HCT116 (cell line): Measurements from ENCODE around the gene DPYD. TPM values are rescaled to one million over a fixed set of nuclear protein-coding genes. Genes with fewer than 3 reads are reported as not detected.

Source experiments
- ATAC-seq: fragments of 200-7000 bp; cut with Tn5 transposase; 2 replicates; pipeline ENCODE4 v1.9.1; 2020; ENCODE audit warnings: mild to moderate bottlenecking, moderate library complexity
- BruUV-seq: library from RNA; stranded (reverse); fragments of 400-500 nt; replicated peaks from 2 replicates; lab custom pipeline; 2021; lab: Mats Ljungman, UMichigan
- CTCF ChIA-PET: fragments of 300-600 bp; sonication (Branson Sonifier 250); formaldehyde crosslinking; loops from one replicate; lab custom pipeline; 2021; ENCODE audit warnings: antibody characterized with exemption; lab: Charles Lee
- POLR2A ChIA-PET: fragments of 300-600, 350-600 bp; sonication (Branson Sonifier 250); formaldehyde crosslinking; loops from one replicate; lab custom pipeline; 2021; ENCODE audit warnings: antibody characterized with exemption; lab: Charles Lee
- RAD21 ChIA-PET, 2 experiments: fragments of 300-600 bp; sonication (Branson Sonifier 250); formaldehyde crosslinking; loops; one replicate each; lab custom pipeline; 2023; ENCODE audit warnings: low total read pairs in 2 of 2; ENCODE audit not compliant: uncharacterized antibody in 2 of 2, unreplicated experiment in 2 of 2, low non-redundant PET in 1 of 2; lab: Charles Lee
- DNase-seq: peaks from one replicate; pipeline ENCODE4 v3.0.0-alpha.2; 2010; ENCODE audit warnings: low read depth, low spot score
- H2AFZ ChIP-seq: fragments of 200-600 bp; shearing (Covaris generic), sonication (generic); 2 replicates; pipeline ENCODE4 v1.6.1; 2017; ENCODE audit warnings: low read depth, mixed run types, mixed read lengths, antibody characterized with exemption, low read length; ENCODE audit not compliant: poor library complexity, severe bottlenecking
- H3K27ac ChIP-seq: 2 replicates; pipeline ENCODE4 v1.5.1; 2012; ENCODE audit warnings: low read depth, low read length
- H3K27me3 ChIP-seq: fragments of 200-600 bp; sonication (generic); 2 replicates; pipeline ENCODE4 v1.6.1; 2016; ENCODE audit warnings: mixed run types, low read length, mixed read lengths; ENCODE audit not compliant: insufficient read depth
- H3K36me3 ChIP-seq, 2 experiments: fragments of 200-500 bp in 1 of 2; fragments of 200-600 bp in 1 of 2; sonication (Bioruptor generic) in 1 of 2; sonication (generic) in 1 of 2; 2 replicates each; pipeline versions ENCODE4 v1.5.1 to v1.6.1; 2014 to 2016; ENCODE audit warnings: low read length in 2 of 2, inconsistent platforms in 1 of 2, mixed read lengths in 1 of 2, mixed run types in 1 of 2; ENCODE audit not compliant: insufficient read depth in 2 of 2, control insufficient read depth in 1 of 2
- H3K4me1 ChIP-seq, 2 experiments: fragments of 200-600 bp in 1 of 2; sonication (generic) in 1 of 2; 2 replicates each; pipeline versions ENCODE4 v1.5.1 to v1.6.1; 2012 to 2017; ENCODE audit warnings: low read length in 2 of 2, inconsistent platforms in 1 of 2, mild to moderate bottlenecking in 1 of 2, mixed read lengths in 1 of 2, mixed run types in 1 of 2, moderate library complexity in 1 of 2; ENCODE audit not compliant: insufficient read depth in 2 of 2, control insufficient read depth in 1 of 2
- H3K4me2 ChIP-seq: fragments of 200-600 bp; sonication (generic); 2 replicates; pipeline ENCODE4 v1.6.1; 2017; ENCODE audit warnings: mixed run types, low read length, mixed read lengths
- H3K4me3 ChIP-seq, 2 experiments: fragments of 200-600 bp in 1 of 2; sonication (generic) in 1 of 2; replicated peaks in 1 of 2; 2 replicates each; pipeline ENCODE4 v1.5.1; 2011 to 2016; ENCODE audit warnings: low read length in 2 of 2, control low read depth in 1 of 2, low read depth in 1 of 2, mild to moderate bottlenecking in 1 of 2, mixed read lengths in 1 of 2, mixed run types in 1 of 2
- H3K79me2 ChIP-seq: fragments of 200-600 bp; sonication (generic); 2 replicates; pipeline ENCODE4 v1.6.1; 2017; ENCODE audit warnings: mild to moderate bottlenecking, mixed run types, low read length, moderate library complexity, mixed read lengths; ENCODE audit not compliant: insufficient read depth
- H3K9ac ChIP-seq: fragments of 200-600 bp; sonication (generic); 2 replicates; pipeline ENCODE4 v1.6.1; 2016; ENCODE audit warnings: low read length, mixed read lengths
- H3K9me2 ChIP-seq: fragments of 200-600 bp; sonication (generic), shearing (Covaris generic); 2 replicates; pipeline ENCODE4 v1.6.1; 2017; ENCODE audit warnings: mixed run types, mild to moderate bottlenecking, moderate library complexity; ENCODE audit not compliant: insufficient read depth
- H3K9me3 ChIP-seq, 2 experiments: fragments of 200-500 bp in 1 of 2; fragments of 200-600 bp in 1 of 2; sonication (Bioruptor generic) in 1 of 2; sonication (generic) in 1 of 2; 2 replicates each; pipeline ENCODE4 v1.6.1; 2014 to 2017; ENCODE audit warnings: low read length in 2 of 2, mixed read lengths in 2 of 2, inconsistent platforms in 1 of 2, low read depth in 1 of 2, mild to moderate bottlenecking in 1 of 2, mixed run types in 1 of 2, moderate library complexity in 1 of 2; ENCODE audit not compliant: control insufficient read depth in 1 of 2, insufficient read depth in 1 of 2
- H4K20me1 ChIP-seq: fragments of 200-600 bp; sonication (generic), shearing (Covaris generic); 2 replicates; pipeline ENCODE4 v1.6.1; 2017; ENCODE audit warnings: mixed run types, mild to moderate bottlenecking, moderate library complexity; ENCODE audit not compliant: insufficient read depth
- CBX3 ChIP-seq: IDR thresholded peaks from 2 replicates; pipeline ENCODE4 v1.6.1; 2012; ENCODE audit warnings: low read depth
- CEBPB ChIP-seq: IDR thresholded peaks from 2 replicates; pipeline ENCODE4 v1.6.1; 2012; ENCODE audit warnings: low read depth
- EGR1 ChIP-seq: IDR thresholded peaks from 2 replicates; pipeline ENCODE4 v1.6.1; 2012; ENCODE audit warnings: low read depth
- ELF1 ChIP-seq: IDR thresholded peaks from 2 replicates; pipeline ENCODE4 v1.6.1; 2012; ENCODE audit warnings: low read depth, borderline replicate concordance
- EZH2 ChIP-seq: fragments of 200-600 bp; sonication (generic); IDR thresholded peaks from 2 replicates; pipeline ENCODE4 v1.6.1; 2017; ENCODE audit warnings: antibody characterized with exemption, mixed run types
- EZH2phosphoT487 ChIP-seq: fragments of 200-600 bp; IDR thresholded peaks from 2 replicates; pipeline ENCODE4 v1.6.1; 2018; ENCODE audit warnings: antibody characterized with exemption, borderline replicate concordance
- FOSL1 ChIP-seq: IDR thresholded peaks from 2 replicates; pipeline ENCODE4 v1.6.1; 2012; ENCODE audit warnings: low read depth
- JUND ChIP-seq: IDR thresholded peaks from 2 replicates; pipeline ENCODE4 v1.6.1; 2012
- POLR2A ChIP-seq: IDR thresholded peaks from 2 replicates; pipeline ENCODE4 v1.7.0; 2011; ENCODE audit warnings: borderline replicate concordance; ENCODE audit not compliant: insufficient read depth, insufficient read length; ENCODE audit errors: extremely low read depth
- POLR2AphosphoS5 ChIP-seq: IDR thresholded peaks from 2 replicates; pipeline ENCODE4 v1.6.1; 2011; ENCODE audit warnings: mild to moderate bottlenecking, low read depth, low read length, moderate library complexity
- RAD21 ChIP-seq: IDR thresholded peaks from 2 replicates; pipeline ENCODE4 v1.6.1; 2012; ENCODE audit warnings: low read depth, mild to moderate bottlenecking
- SIN3A ChIP-seq: IDR thresholded peaks from 2 replicates; pipeline ENCODE4 v1.6.1; 2012; ENCODE audit warnings: low read depth
- SP1 ChIP-seq: IDR thresholded peaks from 2 replicates; pipeline ENCODE4 v1.6.1; 2012; ENCODE audit warnings: low read depth
- TCF7L2 ChIP-seq: IDR thresholded peaks from 2 replicates; pipeline ENCODE4 v1.7.0; 2011; ENCODE audit warnings: borderline replicate concordance, inconsistent platforms; ENCODE audit not compliant: insufficient read depth, insufficient read length; ENCODE audit errors: extremely low read depth
- ZFX ChIP-seq: fragments of 450-650 bp; IDR thresholded peaks from 2 replicates; pipeline ENCODE4 v1.6.1; 2017
- ZNF274 ChIP-seq: fragments of 200-500 bp; sonication (Bioruptor generic); IDR thresholded peaks from 2 replicates; pipeline ENCODE4 v1.6.1; 2014; ENCODE audit warnings: mild to moderate bottlenecking, low read depth, low read length, inconsistent platforms
- intact Hi-C: fragments of 100-400 bp; cut with micrococcal nuclease; formaldehyde crosslinking; loops from 2 replicates; pipeline ENCODE4 v1.10.0; 2022
- total RNA-seq: library from RNA; stranded (reverse); gene quantifications from one replicate; pipeline ENCODE4 v1.2.1, GENCODE V29; 2021; ENCODE audit not compliant: unreplicated experiment
- TF ChIP-seq, protein P1 (sequence below): IDR thresholded peaks from 2 replicates; pipeline ENCODE4 v1.6.1; 2012
- TF ChIP-seq, protein P2 (sequence below), 3 experiments: fragments of 200-600 bp in 1 of 3; sonication (generic) in 1 of 3; IDR thresholded peaks in 2 of 3; conservative IDR thresholded peaks in 1 of 3; 2 replicates each; pipeline ENCODE4 v1.5.1; 2012 to 2017; ENCODE audit warnings: low read depth in 2 of 3, low read length in 2 of 3, antibody characterized with exemption in 1 of 3, borderline replicate concordance in 1 of 3, control low read depth in 1 of 3, mild to moderate bottlenecking in 1 of 3, mixed read lengths in 1 of 3, mixed run types in 1 of 3, moderate library complexity in 1 of 3; ENCODE audit not compliant: insufficient read depth in 1 of 3
- TF ChIP-seq, protein P3 (sequence below): IDR thresholded peaks from 2 replicates; pipeline ENCODE4 v1.6.1; 2012

The DPYD gene
- total RNA-seq, 1 experiment from 2014 or later: 1.7 TPM

DNA sequence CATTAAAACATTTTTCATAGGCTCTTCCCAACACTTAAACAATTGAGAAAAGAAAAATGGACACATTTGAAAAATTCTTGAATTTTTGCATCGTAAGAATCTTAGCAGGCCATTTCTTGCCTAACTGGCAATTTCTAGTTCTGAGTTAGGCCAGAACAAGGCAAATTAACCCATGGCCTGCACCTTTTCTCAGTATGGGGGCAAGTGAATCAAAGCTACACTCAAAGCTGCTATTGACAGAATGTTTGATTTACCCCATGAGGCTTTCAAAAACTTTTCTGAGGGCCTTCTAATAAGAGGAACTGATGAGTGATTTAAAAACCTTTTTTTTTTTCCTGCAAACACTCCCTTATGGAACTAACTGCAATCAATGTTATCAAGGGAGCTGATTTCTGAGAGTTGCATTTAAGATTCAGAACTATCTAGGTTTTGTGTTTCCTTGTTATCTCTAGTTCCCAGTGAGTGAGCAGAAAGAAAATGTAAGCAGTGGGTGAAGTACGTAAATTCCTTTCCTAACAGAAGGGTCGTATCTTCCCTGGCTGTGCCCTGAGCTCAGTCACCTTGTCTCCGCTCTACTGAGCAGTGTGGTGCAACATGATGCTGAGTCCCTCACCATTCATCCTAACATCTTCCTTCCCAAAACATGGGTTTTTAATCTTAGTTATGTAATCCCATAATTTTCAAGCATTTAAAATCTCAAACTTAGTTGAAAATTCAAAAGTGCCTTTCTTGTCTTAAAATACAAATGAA is 353.7 kb downstream of the DPYD start:
- no TSS peak for BruUV-seq
- DNase-seq (no peak), ATAC-seq (no peak)
- ChIA-PET CTCF (no interaction called here), POLR2A (no interaction called here), RAD21 (no interaction called here)
- Histone ChIP-seq H4K20me1 (no peaks in the 10 kb centered on the region), H3K9me3 (no peaks in the 10 kb centered on the region), H3K9me2 (no peaks in the 10 kb centered on the region), H3K36me3 (no peaks in the 10 kb centered on the region), H3K4me3 (no peak overlapping the region), H3K27me3 (no peaks in the 10 kb centered on the region), H3K4me1 (no peaks in the 10 kb centered on the region), H3K4me2 (no peak overlapping the region), H3K27ac (no peak overlapping the region), H3K9ac (no peak overlapping the region), H2AFZ (no peak overlapping the region), H3K79me2 (no peaks in the 10 kb centered on the region)
- TF ChIP-seq POLR2A: no peak
- TF ChIP-seq, protein P1, sequence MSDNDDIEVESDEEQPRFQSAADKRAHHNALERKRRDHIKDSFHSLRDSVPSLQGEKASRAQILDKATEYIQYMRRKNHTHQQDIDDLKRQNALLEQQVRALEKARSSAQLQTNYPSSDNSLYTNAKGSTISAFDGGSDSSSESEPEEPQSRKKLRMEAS: no peak
- TF ChIP-seq ZNF274: no peak
- no peak for TF ChIP-seq POLR2AphosphoS5
- TF ChIP-seq SP1: no peak
- TF ChIP-seq CBX3: no peak
- TF ChIP-seq RAD21: no peak
- TF ChIP-seq ELF1: no peak
- no peak for TF ChIP-seq EGR1
- TF ChIP-seq ZFX: no peak
- intact Hi-C loops: no loop called here

DNA sequence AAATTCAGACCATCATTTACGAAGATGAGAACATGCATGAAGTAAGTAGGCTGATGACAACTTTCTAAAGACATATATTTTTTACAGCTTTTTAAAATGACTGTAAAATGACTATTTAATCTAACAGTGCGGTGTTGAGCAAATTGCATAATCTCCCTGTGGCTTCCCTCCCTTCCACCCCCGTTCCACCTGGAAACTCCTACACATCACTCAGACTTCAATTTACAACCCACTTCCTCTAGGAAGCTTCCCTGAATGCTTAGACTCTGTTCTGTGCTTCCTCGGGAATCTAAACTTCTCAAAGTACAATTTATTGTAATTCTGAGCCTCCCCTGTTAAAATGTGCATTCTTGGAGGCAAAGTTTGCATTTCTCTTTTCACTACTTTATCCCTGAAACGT is 354.9 kb downstream of the DPYD start:
- no peaks in the 10 kb centered on the region for H4K20me1 ChIP-seq
- ATAC-seq (no peak), DNase-seq (no peak)
- no peak overlapping the region for H3K27ac ChIP-seq
- no peak overlapping the region for H3K4me2 ChIP-seq
- intact Hi-C loops: no loop called here
- no peaks in the 10 kb centered on the region for H3K27me3 ChIP-seq
- no peak overlapping the region for H3K9ac ChIP-seq
- no peak overlapping the region for H3K4me3 ChIP-seq
- no peaks in the 10 kb centered on the region for H3K79me2 ChIP-seq
- no peaks in the 10 kb centered on the region for H3K36me3 ChIP-seq
- no peaks in the 10 kb centered on the region for H3K9me3 ChIP-seq
- RAD21 ChIA-PET: no interaction called here
- no peak overlapping the region for H2AFZ ChIP-seq
- BruUV-seq: no TSS peak
- POLR2A ChIA-PET: no interaction called here
- H3K4me1 ChIP-seq: no peaks in the 10 kb centered on the region
- CTCF ChIA-PET: no interaction called here
- H3K9me2 ChIP-seq: no peaks in the 10 kb centered on the region
- TF ChIP-seq RAD21 (no peak), CEBPB (no peak), SP1 (no peak), POLR2A (no peak), ZFX (no peak), EZH2phosphoT487 (no peak), FOSL1 (no peak), SIN3A (no peak), TCF7L2 (no peak), EZH2 (no peak), JUND (no peak)
- TF ChIP-seq, protein P2, sequence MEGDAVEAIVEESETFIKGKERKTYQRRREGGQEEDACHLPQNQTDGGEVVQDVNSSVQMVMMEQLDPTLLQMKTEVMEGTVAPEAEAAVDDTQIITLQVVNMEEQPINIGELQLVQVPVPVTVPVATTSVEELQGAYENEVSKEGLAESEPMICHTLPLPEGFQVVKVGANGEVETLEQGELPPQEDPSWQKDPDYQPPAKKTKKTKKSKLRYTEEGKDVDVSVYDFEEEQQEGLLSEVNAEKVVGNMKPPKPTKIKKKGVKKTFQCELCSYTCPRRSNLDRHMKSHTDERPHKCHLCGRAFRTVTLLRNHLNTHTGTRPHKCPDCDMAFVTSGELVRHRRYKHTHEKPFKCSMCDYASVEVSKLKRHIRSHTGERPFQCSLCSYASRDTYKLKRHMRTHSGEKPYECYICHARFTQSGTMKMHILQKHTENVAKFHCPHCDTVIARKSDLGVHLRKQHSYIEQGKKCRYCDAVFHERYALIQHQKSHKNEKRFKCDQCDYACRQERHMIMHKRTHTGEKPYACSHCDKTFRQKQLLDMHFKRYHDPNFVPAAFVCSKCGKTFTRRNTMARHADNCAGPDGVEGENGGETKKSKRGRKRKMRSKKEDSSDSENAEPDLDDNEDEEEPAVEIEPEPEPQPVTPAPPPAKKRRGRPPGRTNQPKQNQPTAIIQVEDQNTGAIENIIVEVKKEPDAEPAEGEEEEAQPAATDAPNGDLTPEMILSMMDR (IDR thresholded peaks at IDR 0.05 in 2 of 3, conservative IDR thresholded peaks at IDR 0.05 in 1 of 3; ENCODE audit: borderline replicate concordance in 1 of 3, insufficient read depth in 1 of 3, low read depth in 2 of 3, low read length in 2 of 3): no peak
- TF ChIP-seq, protein P3, sequence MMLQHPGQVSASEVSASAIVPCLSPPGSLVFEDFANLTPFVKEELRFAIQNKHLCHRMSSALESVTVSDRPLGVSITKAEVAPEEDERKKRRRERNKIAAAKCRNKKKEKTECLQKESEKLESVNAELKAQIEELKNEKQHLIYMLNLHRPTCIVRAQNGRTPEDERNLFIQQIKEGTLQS: no peak
